Prostate gland (tissue), 2 donors: ENCODE data around the gene RPA1. TPM values are rescaled to one million over a fixed set of nuclear protein-coding genes. Genes with fewer than 3 reads are reported as not detected.
"Not testable (repeated sequence)": the region's sequence is repeated elsewhere in the genome, so short reads cannot be mapped to it uniquely, and the experiment has no call there.

Experiments
- DNase-seq: peaks from one replicate; pipeline ENCODE4 v3.0.0-alpha.2; 2019; ENCODE audit warnings: low spot score
- H3K27ac ChIP-seq, 2 donors: fragments of 200-600 bp; sonication (generic); 2 replicates each; pipeline ENCODE4 v1.5.1; 2017 to 2019
- H3K27me3 ChIP-seq: fragments of 200-600 bp; sonication (generic); replicated peaks from 2 replicates; pipeline ENCODE4 v1.5.1; 2019; ENCODE audit not compliant: insufficient read depth
- H3K36me3 ChIP-seq, 2 donors: fragments of 200-600 bp; sonication (generic); 1 replicate in 1 of 2; 2 replicates in 1 of 2; pipeline versions ENCODE4 v1.5.1 to v1.8.1; 2017 to 2019
- H3K4me1 ChIP-seq: fragments of 200-600 bp; sonication (generic); replicated peaks from 2 replicates; pipeline ENCODE4 v1.5.1; 2019
- H3K4me3 ChIP-seq, 2 donors: fragments of 200-600 bp; sonication (generic); 2 replicates each; pipeline ENCODE4 v1.5.1; 2017 to 2019
- H3K9me3 ChIP-seq: fragments of 200-600 bp; sonication (generic); 2 replicates; pipeline ENCODE4 v1.5.1; 2017
- CTCF ChIP-seq, 4 experiments: fragments of 200-600 bp in 2 of 4; fragments of 450-650 bp in 2 of 4; sonication (generic) in 2 of 4; IDR thresholded peaks; 1 replicate in 3 of 4; 2 replicates in 1 of 4; pipeline ENCODE4 v1.5.1; 2016 to 2019; ENCODE audit warnings: antibody characterized with exemption in 4 of 4, mild to moderate bottlenecking in 2 of 4, moderate library complexity in 2 of 4
- POLR2A ChIP-seq: fragments of 450-650 bp; IDR thresholded peaks from one replicate; pipeline ENCODE4 v1.6.1; 2016; ENCODE audit warnings: antibody characterized with exemption, mild to moderate bottlenecking
- POLR2AphosphoS5 ChIP-seq: sonication (generic); formaldehyde crosslinking; IDR thresholded peaks from one replicate; pipeline ENCODE4 v1.6.1; 2017; ENCODE audit warnings: antibody characterized with exemption
- WGBS: methylation state at CpG from one replicate; pipeline ENCODE4 v1.1.5; 2018; 5-methylcytosine and 5-hydroxymethylcytosine counted together
- intact Hi-C: fragments of 100-400 bp; cut with DNase I; formaldehyde crosslinking; loops from one replicate; pipeline ENCODE4 v1.14.2; 2022
- total RNA-seq, 2 donors: library from RNA; depleted of rRNA; stranded (reverse); fragments of >200 nt; gene quantifications; one replicate each; pipeline ENCODE4 v1.1.0, GENCODE V29; 2016

Gene RPA1
- total RNA-seq, 2 donors from 2014 or later = 33.0 to 34.0 TPM

GRCh38 chr17:1853698-1854097 is 23.9 kb downstream of the RPA1 start:
- Histone ChIP-seq H3K4me1 (no peaks in the 10 kb centered on the region), H3K27ac (no peak overlapping the region), H3K9me3 (no peaks in the 10 kb centered on the region), H3K27me3 (no peaks in the 10 kb centered on the region), H3K4me3 (no peak overlapping the region), H3K36me3 (no peaks in the 10 kb centered on the region)
- WGBS = 75% methylated on average over 3 of the region's 3 CpGs
- no peak for DNase-seq
- no peak for TF ChIP-seq POLR2AphosphoS5
- TF ChIP-seq CTCF (IDR thresholded peaks at IDR 0.05) = no peak
- TF ChIP-seq POLR2A = no peak
- intact Hi-C loops = no loop called here

GRCh38 chr17:1856462-1856861 is 26.7 kb downstream of the RPA1 start:
- DNase-seq, H3K9me3 ChIP-seq, H3K27me3 ChIP-seq, intact Hi-C loops, H3K4me3 ChIP-seq, H3K36me3 ChIP-seq, H3K4me1 ChIP-seq, H3K27ac ChIP-seq: not testable (repeated sequence)
- 96% methylated on average over 8 of the region's 8 CpGs for WGBS

- TF ChIP-seq POLR2AphosphoS5 (no peak), CTCF (IDR thresholded peaks at IDR 0.05) (no peak)
- H3K36me3 ChIP-seq = no peaks in the 10 kb centered on the region
- no peak overlapping the region for H3K4me3 ChIP-seq
- H3K4me1 ChIP-seq = no peaks in the 10 kb centered on the region
- no peaks in the 10 kb centered on the region for H3K9me3 ChIP-seq
- H3K27ac ChIP-seq = peak overlapping the region; percentile 24 to 29
- intact Hi-C loops = no loop called here
- no peaks in the 10 kb centered on the region for H3K27me3 ChIP-seq
- DNase-seq = no peak
- WGBS = 75% methylated on average over 11 of the region's 11 CpGs
Observed at GRCh38 chr17:1860978-1861377, 31.2 kb downstream of the RPA1 start.

- H3K27me3 ChIP-seq = no peaks in the 10 kb centered on the region
- intact Hi-C loops = no loop called here
- WGBS = 77% methylated on average over 16 of the region's 16 CpGs
Observed at GRCh38 chr17:1861391-1862010, 31.7 kb downstream of the RPA1 start.

GRCh38 chr17:1865252-1866037 is 35.6 kb downstream of the RPA1 start:
- no peak overlapping the region for H3K4me3 ChIP-seq
- H3K36me3 ChIP-seq = no peaks in the 10 kb centered on the region
- TF ChIP-seq CTCF (IDR thresholded peaks at IDR 0.05) (peak in 3 of 4 experiments; percentile 50 to 57 (median 56)), POLR2AphosphoS5 (peak; percentile 22), POLR2A (no peak)
- no peaks in the 10 kb centered on the region for H3K4me1 ChIP-seq
- WGBS = 62% methylated on average over 17 of the region's 17 CpGs
- peak; percentile 23 for DNase-seq
- no peaks in the 10 kb centered on the region for H3K27me3 ChIP-seq
- H3K27ac ChIP-seq = no peak overlapping the region
- intact Hi-C loops = loop anchor here (5.0 kb wide), 1 partner anchor 143 kb away; the partner anchor contains the start of gene WDR81
- H3K9me3 ChIP-seq = no peaks in the 10 kb centered on the region

More at GRCh38 chr17:1861391-1862010, 31.7 kb downstream of the RPA1 start:
- no peak for DNase-seq
- Histone ChIP-seq H3K36me3 (no peaks in the 10 kb centered on the region), H3K27ac (peak overlapping the region; percentile 24 to 29), H3K9me3 (no peaks in the 10 kb centered on the region), H3K4me1 (no peaks in the 10 kb centered on the region), H3K4me3 (no peak overlapping the region)
- no peak for TF ChIP-seq POLR2AphosphoS5
- TF ChIP-seq CTCF (IDR thresholded peaks at IDR 0.05) = no peak
- TF ChIP-seq POLR2A = no peak
